Pancreas (tissue), 10 donors: ENCODE results near the gene YAF2. TPM values are rescaled to one million over a fixed set of nuclear protein-coding genes. Genes with fewer than 3 reads are reported as not detected.
"Not testable (repeated sequence)": the region's sequence is repeated elsewhere in the genome, so short reads cannot be mapped to it uniquely, and the experiment has no call there.

Experiments
- ATAC-seq, 4 donors: fragments of 200-7000 bp; cut with Tn5 transposase; one replicate each; pipeline versions ENCODE4 v1.8.0 to v1.9.1; 2020; ENCODE audit warnings: mild to moderate bottlenecking in 4 of 4, moderate library complexity in 4 of 4
- DNase-seq, 6 donors: peaks; one replicate each; pipeline ENCODE4 v3.0.0-alpha.2; 2020
- FAIRE-seq: peaks from 2 replicates; lab custom pipeline; 2012; peaks lifted over from hg19 to GRCh38; lab: Jason Lieb, UNC
- H3K27ac ChIP-seq, 4 donors: fragments of 200-600 bp; sonication (generic); 1 replicate in 3 of 4; 2 replicates in 1 of 4; pipeline versions ENCODE4 v1.5.0 to v1.8.0; 2020
- H3K27me3 ChIP-seq, 4 donors: fragments of 200-600 bp; one replicate each; pipeline ENCODE4 v1.8.0; 2021
- H3K36me3 ChIP-seq, 3 donors: fragments of 200-600 bp; sonication (generic) in 1 of 3; one replicate each; pipeline versions ENCODE4 v1.5.0 to v1.8.0; 2020 to 2021
- H3K4me1 ChIP-seq, 3 donors: fragments of 200-600 bp; one replicate each; pipeline ENCODE4 v1.8.0; 2021
- H3K4me3 ChIP-seq, 4 donors: fragments of 200-600 bp; sonication (generic) in 2 of 4; one replicate each; pipeline versions ENCODE4 v1.5.0 to v1.8.0; 2020 to 2021
- H3K9me3 ChIP-seq, 4 donors: fragments of 200-600 bp; one replicate each; pipeline ENCODE4 v1.8.0; 2021
- CTCF ChIP-seq, 4 donors: fragments of 200-600 bp; sonication (generic) in 3 of 4; IDR thresholded peaks; one replicate each; pipeline versions ENCODE4 v1.5.0 to v1.8.0; 2021; ENCODE audit warnings: antibody characterized with exemption in 4 of 4
- WGBS, 2 donors: extraction: QIAGEN DNeasy Blood & Tissue Kit; methylation state at CpG; one replicate each; pipeline ENCODE4 v1.1.7; 2013; 5-methylcytosine and 5-hydroxymethylcytosine counted together
- intact Hi-C, 3 donors: fragments of 100-400 bp; cut with DNase I; formaldehyde crosslinking; loops; one replicate each; pipeline versions ENCODE4 v1.11.1 to v1.14.2; 2022
- polyA plus RNA-seq, 2 donors: library from polyadenylated mRNA; stranded (reverse); fragments of 200-250 nt; gene quantifications; one replicate each; pipeline ENCODE4 v1.2.3, GENCODE V29; 2013
- total RNA-seq, 6 donors: library from RNA; stranded (reverse); fragmentation: NEBNext Ultra II Directional in 4 of 6; extraction: Animal tissue kit (Norgen Biotek cat#: 25700) in 4 of 6; gene quantifications; one replicate each; pipeline versions ENCODE4 v1.2.1 to v1.2.4, GENCODE V29; 2021 to 2023
- donor health status: healthy with polysubstance abuse.
- donor health status: DM: no; HTN: no; CAD: no; lungs with moderate emphysema.
- donor health status: DM: no; HTN: no; CAD: no.
- donor health status: control.
- donor health status: control.
- donor health status: Bipolar disorder and iron deficiency.
- donor health status: DM: yes; HTN: yes; CAD: no.
- donor health status: DM: no; HTN: no; CAD: no.
- donor health status: DM: no; HTN: no; CAD: no.
- donor health status: DM: yes; HTN: yes; CAD: no.

YAF2 gene
- total and polyA plus RNA-seq, 8 donors: 7.1 to 14.7 (median 11.7) TPM

- Histone ChIP-seq H3K4me3 (no peak overlapping the region), H3K9me3 (no peaks in the 10 kb centered on the region), H3K27me3 (no peaks in the 10 kb centered on the region), H3K36me3 (peaks cover 0 to under 1% (median 0%) of the 10 kb centered on the region in 3 donors), H3K27ac (no peak overlapping the region), H3K4me1 (no peaks in the 10 kb centered on the region)
- no peak for ATAC-seq
- 94 to 95% methylated on average over 6 of the region's 6 CpGs for WGBS, 2 donors
- intact Hi-C loops: no loop called here
- no peak for TF ChIP-seq CTCF (IDR thresholded peaks at IDR 0.05)
- no peak for FAIRE-seq
- no peak for DNase-seq
Observed at GRCh38 chr12:42192686-42193085, 45.4 kb downstream of the YAF2 start.

GRCh38 chr12:42192258-42192657 lies 45.8 kb downstream of the YAF2 start:
- Histone ChIP-seq H3K27me3 (no peaks in the 10 kb centered on the region), H3K4me1 (no peaks in the 10 kb centered on the region), H3K36me3 (no peaks in the 10 kb centered on the region), H3K9me3 (no peaks in the 10 kb centered on the region), H3K4me3 (no peak overlapping the region), H3K27ac (no peak overlapping the region)
- intact Hi-C loops: no loop called here
- no peak for TF ChIP-seq CTCF (IDR thresholded peaks at IDR 0.05)
- DNase-seq (no peak), ATAC-seq (no peak), FAIRE-seq (no peak)
- 94 to 100% methylated on average over 1 of the region's 1 CpG for WGBS, 2 donors

GRCh38 chr12:42190376-42190775 lies 47.7 kb downstream of the YAF2 start:
- H3K27me3 ChIP-seq: no peaks in the 10 kb centered on the region
- H3K27ac ChIP-seq: no peak overlapping the region
- TF ChIP-seq CTCF (IDR thresholded peaks at IDR 0.05): no peak
- no peak for ATAC-seq
- no peaks in the 10 kb centered on the region for H3K9me3 ChIP-seq
- no peak overlapping the region for H3K4me3 ChIP-seq
- H3K4me1 ChIP-seq: no peaks in the 10 kb centered on the region
- FAIRE-seq: peak; percentile 79
- DNase-seq: no peak
- intact Hi-C loops: no loop called here
- no peaks in the 10 kb centered on the region for H3K36me3 ChIP-seq

GRCh38 chr12:42188275-42188674 lies 49.8 kb downstream of the YAF2 start:
- WGBS, 2 donors: 96 to 99% methylated on average over 3 of the region's 3 CpGs
- intact Hi-C loops, H3K4me1 ChIP-seq, H3K9me3 ChIP-seq, H3K27ac ChIP-seq, ATAC-seq, FAIRE-seq, H3K4me3 ChIP-seq, DNase-seq, H3K36me3 ChIP-seq, H3K27me3 ChIP-seq: not testable (repeated sequence)

GRCh38 chr12:42187799-42188198 lies 50.2 kb downstream of the YAF2 start:
- no peak overlapping the region for H3K4me3 ChIP-seq
- no peak for FAIRE-seq
- no peaks in the 10 kb centered on the region for H3K9me3 ChIP-seq
- DNase-seq: no peak
- TF ChIP-seq CTCF (IDR thresholded peaks at IDR 0.05): no peak
- peaks cover 0 to under 1% (median 0%) of the 10 kb centered on the region in 3 donors for H3K4me1 ChIP-seq
- H3K27ac ChIP-seq: no peak overlapping the region
- WGBS, 2 donors: 61 to 95% methylated on average over 2 of the region's 2 CpGs
- H3K27me3 ChIP-seq: no peaks in the 10 kb centered on the region
- H3K36me3 ChIP-seq: no peaks in the 10 kb centered on the region
- intact Hi-C loops: no loop called here
- no peak for ATAC-seq
